22Rv1 (cell line): Measurements from ENCODE around the gene PPP1R1B.

Source experiments
- ZFX ChIP-seq: fragments of 450-650 bp; IDR thresholded peaks from 2 replicates; pipeline ENCODE4 v1.6.1; 2017; ENCODE audit warnings: antibody characterized with exemption, borderline replicate concordance
- TF ChIP-seq, protein P1 (sequence below): fragments of 450-650 bp; IDR thresholded peaks from 2 replicates; pipeline ENCODE4 v1.5.1; 2017; ENCODE audit warnings: mild to moderate bottlenecking

DNA sequence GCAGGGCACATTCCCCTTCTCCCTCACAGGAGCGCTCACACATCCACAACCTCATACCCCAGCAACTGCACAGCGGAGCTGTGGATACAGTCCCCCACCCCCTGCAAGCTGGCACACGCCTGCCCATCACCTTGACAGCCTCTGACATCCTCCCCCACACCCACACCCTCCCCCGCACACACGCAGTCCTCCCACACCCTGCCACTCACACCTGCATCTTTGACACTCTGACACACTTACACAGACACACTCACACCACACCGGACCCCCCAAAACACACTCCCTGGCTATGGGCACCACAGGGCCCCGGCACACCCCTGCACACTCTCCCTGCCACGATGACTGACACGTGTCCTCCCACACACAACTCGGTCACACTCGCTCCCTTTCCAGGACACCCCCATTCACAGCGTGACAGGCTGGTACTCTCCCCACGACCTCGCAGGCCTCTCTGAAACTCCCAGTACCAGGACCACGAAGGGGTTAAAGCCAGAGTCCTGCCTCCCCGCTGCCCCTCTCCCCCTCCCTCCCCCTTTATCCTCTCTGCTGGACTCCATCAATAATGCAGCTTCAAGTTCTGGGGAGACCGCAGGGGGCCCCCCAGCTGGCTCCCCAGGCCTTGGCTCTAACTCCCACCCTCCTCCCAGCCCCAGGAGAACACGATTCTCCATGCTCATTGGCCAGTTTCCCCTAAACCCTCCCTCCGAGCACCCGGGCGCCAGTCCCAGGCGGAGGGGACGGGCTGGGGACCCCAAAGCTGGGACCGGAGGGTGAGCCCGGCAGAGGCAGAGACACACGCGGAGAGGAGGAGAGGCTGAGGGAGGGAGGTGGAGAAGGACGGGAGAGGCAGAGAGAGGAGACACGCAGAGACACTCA, at the start of gene PPP1R1B:
- TF ChIP-seq, protein P1, sequence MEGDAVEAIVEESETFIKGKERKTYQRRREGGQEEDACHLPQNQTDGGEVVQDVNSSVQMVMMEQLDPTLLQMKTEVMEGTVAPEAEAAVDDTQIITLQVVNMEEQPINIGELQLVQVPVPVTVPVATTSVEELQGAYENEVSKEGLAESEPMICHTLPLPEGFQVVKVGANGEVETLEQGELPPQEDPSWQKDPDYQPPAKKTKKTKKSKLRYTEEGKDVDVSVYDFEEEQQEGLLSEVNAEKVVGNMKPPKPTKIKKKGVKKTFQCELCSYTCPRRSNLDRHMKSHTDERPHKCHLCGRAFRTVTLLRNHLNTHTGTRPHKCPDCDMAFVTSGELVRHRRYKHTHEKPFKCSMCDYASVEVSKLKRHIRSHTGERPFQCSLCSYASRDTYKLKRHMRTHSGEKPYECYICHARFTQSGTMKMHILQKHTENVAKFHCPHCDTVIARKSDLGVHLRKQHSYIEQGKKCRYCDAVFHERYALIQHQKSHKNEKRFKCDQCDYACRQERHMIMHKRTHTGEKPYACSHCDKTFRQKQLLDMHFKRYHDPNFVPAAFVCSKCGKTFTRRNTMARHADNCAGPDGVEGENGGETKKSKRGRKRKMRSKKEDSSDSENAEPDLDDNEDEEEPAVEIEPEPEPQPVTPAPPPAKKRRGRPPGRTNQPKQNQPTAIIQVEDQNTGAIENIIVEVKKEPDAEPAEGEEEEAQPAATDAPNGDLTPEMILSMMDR: no peak
- no peak for TF ChIP-seq ZFX
